ENCODE data around the gene RANBP3L. TPM values are rescaled to one million over a fixed set of nuclear protein-coding genes. Genes with fewer than 3 reads are reported as not detected.

RANBP3L gene
- total RNA-seq, 1 donor from 2014 or later, result 4.3 TPM

DNA sequence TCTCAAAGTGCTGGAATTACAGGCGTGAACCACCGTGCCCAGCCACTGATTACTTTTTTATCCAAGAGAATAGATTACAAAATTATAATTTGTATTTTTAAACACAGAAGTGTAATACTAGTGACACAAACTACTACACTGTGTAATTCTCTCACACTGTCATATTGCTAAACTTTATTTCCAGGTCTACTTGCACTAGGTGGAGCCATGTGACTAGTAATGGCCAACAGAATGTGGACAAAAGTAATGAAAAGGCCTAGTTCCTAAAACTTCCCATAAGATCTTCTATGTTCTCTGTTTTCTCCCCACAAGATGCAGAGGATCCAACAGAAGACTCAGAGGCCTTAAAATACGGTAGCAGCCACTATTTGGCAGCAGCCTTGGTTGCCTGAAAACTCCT is 87.3 kb downstream of the RANBP3L start:
- H3K9me3 Mint-ChIP-seq (ENCODE audit: unreplicated experiment), result no peaks in the 10 kb centered on the region
- H3K27ac Mint-ChIP-seq (ENCODE audit: unreplicated experiment), result no peak overlapping the region
- no peaks in the 10 kb centered on the region for H3K4me1 Mint-ChIP-seq (ENCODE audit: unreplicated experiment)
- no peak for DNase-seq (ENCODE audit: extremely low spot score, unreplicated experiment)
- no peak overlapping the region for H3K4me3 Mint-ChIP-seq (ENCODE audit: unreplicated experiment)
- TF ChIP-seq CTCF (IDR thresholded peaks at IDR 0.05), result peak; percentile 14
- peaks cover 29% of the 10 kb centered on the region for H3K36me3 Mint-ChIP-seq (ENCODE audit: unreplicated experiment)
- H3K27me3 Mint-ChIP-seq (ENCODE audit: unreplicated experiment), result no peaks in the 10 kb centered on the region

DNA sequence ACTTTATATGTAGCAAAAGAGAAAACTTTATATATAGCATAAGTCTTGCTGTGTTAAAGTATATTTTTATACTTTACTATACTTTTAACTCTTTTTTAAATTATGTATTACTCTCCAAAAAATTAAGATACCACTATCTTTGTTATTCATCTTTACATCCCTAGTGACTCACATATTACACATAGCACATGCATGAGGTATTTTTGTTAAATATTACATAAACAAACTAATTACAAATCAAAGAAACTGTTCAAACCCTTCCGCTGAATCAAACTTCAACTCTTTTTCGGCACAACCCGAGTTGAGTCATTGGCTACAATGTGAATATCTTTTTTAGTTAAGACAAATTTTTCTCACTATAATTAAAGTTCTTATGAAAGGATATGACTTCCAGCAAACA is 92.0 kb downstream of the RANBP3L start:
- Mint-ChIP-seq H3K36me3 (ENCODE audit: unreplicated experiment) (peaks cover 22% of the 10 kb centered on the region), H3K4me3 (ENCODE audit: unreplicated experiment) (no peak overlapping the region), H3K27ac (ENCODE audit: unreplicated experiment) (no peak overlapping the region), H3K9me3 (ENCODE audit: unreplicated experiment) (no peaks in the 10 kb centered on the region), H3K4me1 (ENCODE audit: unreplicated experiment) (no peaks in the 10 kb centered on the region), H3K27me3 (ENCODE audit: unreplicated experiment) (no peaks in the 10 kb centered on the region)
- no peak for DNase-seq (ENCODE audit: extremely low spot score, unreplicated experiment)
- no peak for TF ChIP-seq CTCF (IDR thresholded peaks at IDR 0.05)

DNA sequence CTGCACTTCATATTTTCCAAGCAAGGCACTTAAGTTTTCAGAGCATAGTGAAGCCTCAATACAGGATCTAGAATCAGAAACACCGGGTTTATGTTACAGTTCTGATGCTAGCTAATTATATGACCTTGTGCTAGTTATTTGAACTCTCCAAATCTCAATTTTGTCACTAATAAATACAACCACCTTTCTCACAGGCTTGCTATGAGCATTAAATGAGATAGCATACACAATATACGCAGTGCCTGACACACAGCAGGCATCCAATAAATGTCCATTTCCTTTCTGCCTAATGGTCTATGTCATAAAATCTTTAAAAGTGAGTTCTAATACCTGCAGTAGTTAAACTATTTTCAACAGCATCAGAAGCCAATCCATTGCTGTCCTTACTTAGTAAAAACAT is 92.9 kb downstream of the RANBP3L start:
- TF ChIP-seq CTCF (IDR thresholded peaks at IDR 0.05), result no peak
- no peaks in the 10 kb centered on the region for H3K4me1 Mint-ChIP-seq (ENCODE audit: unreplicated experiment)
- H3K27ac Mint-ChIP-seq (ENCODE audit: unreplicated experiment), result no peak overlapping the region
- H3K9me3 Mint-ChIP-seq (ENCODE audit: unreplicated experiment), result no peaks in the 10 kb centered on the region
- H3K27me3 Mint-ChIP-seq (ENCODE audit: unreplicated experiment), result no peaks in the 10 kb centered on the region
- peaks cover 22% of the 10 kb centered on the region for H3K36me3 Mint-ChIP-seq (ENCODE audit: unreplicated experiment)
- no peak for DNase-seq (ENCODE audit: extremely low spot score, unreplicated experiment)
- H3K4me3 Mint-ChIP-seq (ENCODE audit: unreplicated experiment), result no peak overlapping the region

DNA sequence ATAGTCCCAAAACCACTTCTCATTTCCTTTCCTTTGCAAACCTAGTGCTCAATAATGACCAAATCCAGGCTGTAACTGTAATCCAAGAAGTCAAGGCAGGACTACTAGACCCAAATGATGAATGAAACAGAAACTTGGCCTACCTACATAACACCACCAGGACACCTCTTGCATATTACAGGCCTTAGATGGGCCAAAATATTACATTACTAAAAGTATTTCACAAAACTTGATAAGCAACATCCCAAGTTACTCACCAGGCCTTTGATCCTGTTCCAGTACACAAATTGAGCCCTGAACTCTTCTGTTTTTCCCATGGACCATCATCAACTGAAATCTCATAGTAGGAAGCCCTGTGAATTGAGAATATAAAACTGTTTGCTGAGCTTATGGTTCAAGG is 94.8 kb downstream of the RANBP3L start:
- Mint-ChIP-seq H3K4me3 (ENCODE audit: unreplicated experiment) (no peak overlapping the region), H3K27ac (ENCODE audit: unreplicated experiment) (no peak overlapping the region), H3K9me3 (ENCODE audit: unreplicated experiment) (no peaks in the 10 kb centered on the region), H3K27me3 (ENCODE audit: unreplicated experiment) (no peaks in the 10 kb centered on the region), H3K36me3 (ENCODE audit: unreplicated experiment) (peaks cover 18% of the 10 kb centered on the region), H3K4me1 (ENCODE audit: unreplicated experiment) (no peaks in the 10 kb centered on the region)
- no peak for DNase-seq (ENCODE audit: extremely low spot score, unreplicated experiment)
- no peak for TF ChIP-seq CTCF (IDR thresholded peaks at IDR 0.05)

- TF ChIP-seq CTCF (IDR thresholded peaks at IDR 0.05), result no peak
- peaks cover 18% of the 10 kb centered on the region for H3K36me3 Mint-ChIP-seq (ENCODE audit: unreplicated experiment)
- H3K9me3 Mint-ChIP-seq (ENCODE audit: unreplicated experiment), result no peaks in the 10 kb centered on the region
- no peaks in the 10 kb centered on the region for H3K4me1 Mint-ChIP-seq (ENCODE audit: unreplicated experiment)
- no peak overlapping the region for H3K4me3 Mint-ChIP-seq (ENCODE audit: unreplicated experiment)
- DNase-seq (ENCODE audit: extremely low spot score, unreplicated experiment), result no peak
- H3K27ac Mint-ChIP-seq (ENCODE audit: unreplicated experiment), result no peak overlapping the region
- H3K27me3 Mint-ChIP-seq (ENCODE audit: unreplicated experiment), result no peaks in the 10 kb centered on the region
Measured at GRCh38 chr5:36205329-36205728, 96.4 kb downstream of the RANBP3L start.
